Measurements from ENCODE around the gene AMPD3. TPM values are rescaled to one million over a fixed set of nuclear protein-coding genes. Genes with fewer than 3 reads are reported as not detected.

The AMPD3 gene
- total RNA-seq, 1 donor from 2014 or later: 2.2 TPM

DNA sequence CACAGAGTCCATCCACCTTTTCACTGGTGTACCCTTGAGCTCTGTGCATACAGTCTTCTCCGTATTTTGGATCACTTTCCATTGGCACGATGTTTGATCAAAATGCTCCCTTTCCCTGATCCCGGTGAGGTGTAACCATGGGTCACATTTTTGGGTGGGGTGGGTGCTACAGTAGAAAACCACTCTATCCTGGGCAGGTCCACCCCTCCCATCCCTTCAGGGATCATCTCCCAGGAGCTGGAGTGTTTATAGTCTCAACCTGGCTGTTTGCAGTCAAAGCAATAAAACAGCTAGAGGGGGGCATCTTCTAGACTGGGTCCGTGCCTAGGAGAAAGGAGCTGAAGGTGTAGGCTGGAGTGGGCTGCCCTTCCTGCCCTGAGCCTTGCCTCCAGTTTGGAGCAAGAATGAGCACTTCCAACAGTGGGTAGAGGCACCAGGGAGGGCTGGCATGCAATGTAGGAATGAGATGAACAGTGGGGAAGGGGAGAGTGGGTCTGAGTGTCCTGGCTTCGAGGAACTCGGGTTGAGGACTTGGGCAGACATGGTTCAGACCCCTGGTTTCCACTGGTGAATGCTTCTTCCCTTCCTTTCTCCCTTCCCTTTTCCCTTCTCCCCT is 47.1 kb downstream of the AMPD3 start:
- no peak for DNase-seq (ENCODE audit: low spot score)
- TF ChIP-seq, protein P1, sequence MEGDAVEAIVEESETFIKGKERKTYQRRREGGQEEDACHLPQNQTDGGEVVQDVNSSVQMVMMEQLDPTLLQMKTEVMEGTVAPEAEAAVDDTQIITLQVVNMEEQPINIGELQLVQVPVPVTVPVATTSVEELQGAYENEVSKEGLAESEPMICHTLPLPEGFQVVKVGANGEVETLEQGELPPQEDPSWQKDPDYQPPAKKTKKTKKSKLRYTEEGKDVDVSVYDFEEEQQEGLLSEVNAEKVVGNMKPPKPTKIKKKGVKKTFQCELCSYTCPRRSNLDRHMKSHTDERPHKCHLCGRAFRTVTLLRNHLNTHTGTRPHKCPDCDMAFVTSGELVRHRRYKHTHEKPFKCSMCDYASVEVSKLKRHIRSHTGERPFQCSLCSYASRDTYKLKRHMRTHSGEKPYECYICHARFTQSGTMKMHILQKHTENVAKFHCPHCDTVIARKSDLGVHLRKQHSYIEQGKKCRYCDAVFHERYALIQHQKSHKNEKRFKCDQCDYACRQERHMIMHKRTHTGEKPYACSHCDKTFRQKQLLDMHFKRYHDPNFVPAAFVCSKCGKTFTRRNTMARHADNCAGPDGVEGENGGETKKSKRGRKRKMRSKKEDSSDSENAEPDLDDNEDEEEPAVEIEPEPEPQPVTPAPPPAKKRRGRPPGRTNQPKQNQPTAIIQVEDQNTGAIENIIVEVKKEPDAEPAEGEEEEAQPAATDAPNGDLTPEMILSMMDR (IDR thresholded peaks at IDR 0.05): no peak
- Mint-ChIP-seq H3K27me3 (ENCODE audit: low read depth) (no peaks in the 10 kb centered on the region), H3K4me3 (ENCODE audit: unreplicated experiment) (no peak overlapping the region), H3K36me3 (ENCODE audit: low read depth) (peaks cover 4% of the 10 kb centered on the region), H3K4me1 (ENCODE audit: low read depth) (no peaks in the 10 kb centered on the region), H3K27ac (ENCODE audit: unreplicated experiment) (no peak overlapping the region), H3K9me3 (ENCODE audit: low read depth) (no peaks in the 10 kb centered on the region)

DNA sequence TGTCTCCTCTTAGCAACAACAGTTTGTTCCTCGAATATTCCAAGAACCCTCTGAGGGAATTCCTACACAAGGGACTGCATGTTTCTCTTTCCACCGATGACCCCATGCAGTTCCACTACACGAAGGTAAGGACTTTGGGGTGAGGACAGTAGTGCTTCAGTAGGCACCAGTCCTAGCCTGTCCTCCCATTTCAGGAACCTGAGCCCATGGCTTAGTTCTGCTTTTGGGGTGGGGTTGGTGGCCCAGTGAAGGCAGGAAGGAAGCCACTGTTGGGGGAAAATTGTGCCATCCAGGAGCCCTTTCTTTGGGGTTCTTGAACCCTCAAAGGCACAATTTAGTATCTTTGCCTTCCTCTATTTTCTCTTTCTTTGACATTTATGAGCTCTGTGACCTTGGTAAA is 47.7 kb downstream of the AMPD3 start:
- Mint-ChIP-seq H3K27me3 (ENCODE audit: low read depth) (no peaks in the 10 kb centered on the region), H3K4me1 (ENCODE audit: low read depth) (no peaks in the 10 kb centered on the region), H3K36me3 (ENCODE audit: low read depth) (peaks cover 4% of the 10 kb centered on the region), H3K9me3 (ENCODE audit: low read depth) (no peaks in the 10 kb centered on the region), H3K4me3 (ENCODE audit: unreplicated experiment) (no peak overlapping the region), H3K27ac (ENCODE audit: unreplicated experiment) (no peak overlapping the region)
- TF ChIP-seq, protein P1 (IDR thresholded peaks at IDR 0.05): no peak
- no peak for DNase-seq (ENCODE audit: low spot score)

GRCh38 chr11:10503221-10503620 is 48.2 kb downstream of the AMPD3 start:
- Mint-ChIP-seq H3K4me3 (ENCODE audit: unreplicated experiment) (no peak overlapping the region), H3K27ac (ENCODE audit: unreplicated experiment) (no peak overlapping the region), H3K4me1 (ENCODE audit: low read depth) (no peaks in the 10 kb centered on the region), H3K9me3 (ENCODE audit: low read depth) (no peaks in the 10 kb centered on the region), H3K36me3 (ENCODE audit: low read depth) (peaks cover 1% of the 10 kb centered on the region), H3K27me3 (ENCODE audit: low read depth) (no peaks in the 10 kb centered on the region)
- TF ChIP-seq, protein P1 (IDR thresholded peaks at IDR 0.05): no peak
- no peak for DNase-seq (ENCODE audit: low spot score)

- Mint-ChIP-seq H3K4me1 (ENCODE audit: low read depth) (no peaks in the 10 kb centered on the region), H3K36me3 (ENCODE audit: low read depth) (peaks cover 1% of the 10 kb centered on the region), H3K27me3 (ENCODE audit: low read depth) (no peaks in the 10 kb centered on the region), H3K4me3 (ENCODE audit: unreplicated experiment) (no peak overlapping the region), H3K9me3 (ENCODE audit: low read depth) (no peaks in the 10 kb centered on the region), H3K27ac (ENCODE audit: unreplicated experiment) (no peak overlapping the region)
- no peak for DNase-seq (ENCODE audit: low spot score)
- TF ChIP-seq, protein P1 (IDR thresholded peaks at IDR 0.05): no peak
Measured at GRCh38 chr11:10503777-10504480, 48.9 kb downstream of the AMPD3 start.

- H3K4me1 Mint-ChIP-seq (ENCODE audit: low read depth): no peaks in the 10 kb centered on the region
- H3K4me3 Mint-ChIP-seq (ENCODE audit: unreplicated experiment): no peak overlapping the region
- no peak overlapping the region for H3K27ac Mint-ChIP-seq (ENCODE audit: unreplicated experiment)
- TF ChIP-seq, protein P1 (IDR thresholded peaks at IDR 0.05): no peak
- DNase-seq (ENCODE audit: low spot score): no peak
- H3K27me3 Mint-ChIP-seq (ENCODE audit: low read depth): no peaks in the 10 kb centered on the region
- H3K9me3 Mint-ChIP-seq (ENCODE audit: low read depth): no peaks in the 10 kb centered on the region
- H3K36me3 Mint-ChIP-seq (ENCODE audit: low read depth): peaks cover 1% of the 10 kb centered on the region
Measured at GRCh38 chr11:10504490-10504889, 49.4 kb downstream of the AMPD3 start.

Data from chondrocyte (in vitro differentiated cells).